Effector memory CD8-positive, alpha-beta T cell (primary cell): ENCODE data around the gene IL20RA.

Experiments
- ATAC-seq: fragments of 150-1000 bp; cut with Tn5 transposase; replicated peaks from 2 replicates; pipeline ENCODE4 v1.10.0; 2021; ENCODE audit warnings: mild to moderate bottlenecking, moderate library complexity
- DNase-seq, 3 experiments: peaks; one replicate each; pipeline ENCODE4 v3.0.0; 2021
- H3K27ac Mint-ChIP-seq, 2 donors: one replicate each; pipeline ENCODE4 v1.8.0; 2022; ENCODE audit warnings: mild to moderate bottlenecking in 2 of 2, mixed read lengths in 2 of 2, moderate library complexity in 2 of 2
- H3K27me3 Mint-ChIP-seq, 2 donors: one replicate each; pipeline ENCODE4 v1.8.0; 2022; ENCODE audit warnings: mixed read lengths in 2 of 2
- H3K36me3 Mint-ChIP-seq: one replicate; pipeline ENCODE4 v1.8.0; 2022; ENCODE audit warnings: mild to moderate bottlenecking, moderate library complexity, mixed read lengths; ENCODE audit not compliant: insufficient read depth
- H3K4me1 Mint-ChIP-seq, 2 donors: one replicate each; pipeline ENCODE4 v1.8.0; 2022; ENCODE audit warnings: low read depth in 2 of 2, mixed read lengths in 2 of 2
- H3K4me3 Mint-ChIP-seq, 2 donors: one replicate each; pipeline ENCODE4 v1.8.0; 2022; ENCODE audit warnings: mild to moderate bottlenecking in 2 of 2, mixed read lengths in 2 of 2, moderate library complexity in 2 of 2
- H3K9me3 Mint-ChIP-seq, 2 donors: one replicate each; pipeline ENCODE4 v1.8.0; 2022; ENCODE audit warnings: mixed read lengths in 2 of 2

The IL20RA gene

DNA sequence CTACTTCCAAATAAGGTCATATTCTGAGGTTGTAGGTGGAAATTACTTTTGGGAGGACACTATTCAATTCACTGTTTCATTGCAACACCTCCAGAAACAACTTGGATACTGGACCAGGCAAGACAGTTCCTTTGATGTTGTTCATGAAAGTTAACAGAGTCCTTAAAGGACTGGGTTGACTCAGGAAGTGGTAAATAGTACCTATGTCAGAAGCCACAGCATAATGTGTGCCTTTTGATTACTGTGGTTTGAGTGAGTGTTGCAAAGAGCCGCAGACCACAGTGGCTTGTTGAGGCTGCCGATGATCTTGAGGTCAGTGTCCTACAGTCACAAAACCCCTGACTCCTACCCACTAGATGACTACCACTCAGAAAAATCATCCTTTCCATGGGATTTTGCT, 10.9 kb downstream of the IL20RA start:
- Mint-ChIP-seq H3K27me3 (peaks cover 50 to 85% of the 10 kb centered on the region in 2 donors), H3K4me3 (peak overlapping the region; percentile 63 to 72)
- DNase-seq = peak; percentile 61 to 67 (median 65)

DNA sequence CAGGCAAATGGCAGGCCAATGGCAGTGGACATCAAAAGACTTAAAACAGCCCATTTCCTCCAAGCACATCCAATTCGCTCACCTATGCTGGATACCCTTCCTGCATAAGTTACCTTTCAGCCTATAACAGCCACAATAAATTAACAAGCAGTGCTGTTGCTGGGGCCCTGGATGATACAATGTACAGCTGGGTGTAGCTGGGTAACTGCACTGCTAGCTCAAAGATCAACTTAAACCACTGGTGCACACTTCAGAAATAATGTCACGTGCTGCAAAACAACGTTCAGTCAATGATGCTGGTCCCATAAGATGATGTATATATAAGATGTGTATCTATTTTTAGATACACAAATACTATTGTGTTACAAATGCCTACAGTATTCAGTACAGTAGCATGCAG, 13.6 kb downstream of the IL20RA start:
- Mint-ChIP-seq H3K27me3 (peaks cover 61 to 79% of the 10 kb centered on the region in 2 donors), H3K4me1 (peaks cover 11 to 15% of the 10 kb centered on the region in 2 donors), H3K9me3 (no peaks in the 10 kb centered on the region), H3K4me3 (no peak overlapping the region), H3K27ac (no peak overlapping the region), H3K36me3 (peaks cover 10% of the 10 kb centered on the region)
- ATAC-seq = no peak
- no peak for DNase-seq

More for the DNA sequence above, 10.9 kb downstream of the IL20RA start:
- H3K9me3 Mint-ChIP-seq = no peaks in the 10 kb centered on the region
- H3K27ac Mint-ChIP-seq = peak overlapping the region; percentile 68 to 82
- ATAC-seq = peak; percentile 99
- peaks cover 10% of the 10 kb centered on the region for H3K36me3 Mint-ChIP-seq
- peaks cover 15 to 21% of the 10 kb centered on the region in 2 donors for H3K4me1 Mint-ChIP-seq

DNA sequence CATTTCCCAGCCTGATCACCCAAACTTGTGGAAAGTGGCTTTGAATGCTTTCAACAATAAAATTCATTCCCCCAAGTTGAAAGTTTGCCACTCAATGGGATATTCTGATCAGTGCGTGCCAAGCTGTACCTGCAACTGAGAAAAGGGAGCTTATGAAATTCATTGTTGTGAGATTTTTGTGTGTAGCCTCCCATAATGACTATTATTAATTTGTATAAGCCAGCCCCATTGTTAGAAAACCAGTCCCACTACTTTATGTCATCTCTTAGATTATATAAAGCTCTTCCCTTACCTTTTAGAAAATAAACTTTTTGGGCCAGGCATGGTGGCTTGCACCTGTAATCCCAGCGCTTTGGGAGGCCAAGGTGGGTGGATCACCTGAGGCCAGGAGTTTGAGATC, 15.9 kb downstream of the IL20RA start:
- DNase-seq (no peak), ATAC-seq (no peak)
- Mint-ChIP-seq H3K27me3 (peaks cover 66 to 80% of the 10 kb centered on the region in 2 donors), H3K4me1 (peaks cover 17 to 24% of the 10 kb centered on the region in 2 donors), H3K27ac (no peak overlapping the region), H3K4me3 (no peak overlapping the region), H3K9me3 (no peaks in the 10 kb centered on the region), H3K36me3 (peaks cover 7% of the 10 kb centered on the region)

DNA sequence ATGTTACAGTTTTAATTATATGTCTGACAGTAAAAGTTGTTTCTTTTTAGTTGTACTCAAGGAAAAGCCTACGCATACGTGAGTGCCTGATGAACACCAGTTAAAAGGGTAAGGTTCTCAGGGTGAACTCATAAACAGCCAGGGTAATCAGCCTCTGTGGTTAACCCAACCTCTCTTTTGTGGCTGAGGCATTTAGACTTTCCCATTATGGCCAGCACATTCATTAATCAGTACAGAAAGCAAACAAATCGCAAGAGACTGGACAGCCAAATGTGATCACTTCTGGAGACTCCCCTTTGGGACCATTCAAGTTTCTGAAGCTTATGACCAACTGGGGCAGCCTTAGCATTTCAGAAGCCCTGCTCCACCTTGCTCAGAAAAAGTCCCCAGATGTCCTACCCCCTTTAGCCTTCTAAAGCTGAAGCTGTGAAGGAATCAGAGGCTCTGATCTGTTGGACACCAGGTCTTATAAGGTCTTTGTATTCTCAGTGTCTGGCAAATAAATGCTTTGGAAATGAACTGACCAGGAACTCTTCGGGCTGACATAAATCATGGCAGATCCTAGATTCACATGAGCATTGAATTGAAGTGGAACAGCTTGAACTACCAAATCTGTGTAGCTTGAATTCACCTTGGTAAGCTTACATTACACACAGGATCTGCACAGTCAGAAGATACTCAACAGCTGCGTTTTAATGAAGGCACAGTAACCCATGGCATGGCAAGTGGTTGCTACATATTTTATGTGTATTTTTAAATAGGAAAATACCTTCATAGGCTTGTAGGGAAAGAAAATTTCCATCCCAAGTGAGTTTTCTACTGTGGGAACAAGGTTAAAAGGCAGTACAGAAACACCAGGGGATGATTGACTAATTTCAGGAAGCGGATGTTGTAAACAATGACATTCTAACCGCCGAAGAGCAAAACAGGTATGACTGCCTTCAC, 18.7 kb downstream of the IL20RA start:
- DNase-seq = no peak
- no peaks in the 10 kb centered on the region for H3K9me3 Mint-ChIP-seq
- H3K4me1 Mint-ChIP-seq = peaks cover 8 to 14% of the 10 kb centered on the region in 2 donors
- ATAC-seq = peak; percentile 68
- H3K27me3 Mint-ChIP-seq = peaks cover 70 to 71% of the 10 kb centered on the region in 2 donors
- no peaks in the 10 kb centered on the region for H3K36me3 Mint-ChIP-seq
- no peak overlapping the region for H3K27ac Mint-ChIP-seq
- no peak overlapping the region for H3K4me3 Mint-ChIP-seq

DNA sequence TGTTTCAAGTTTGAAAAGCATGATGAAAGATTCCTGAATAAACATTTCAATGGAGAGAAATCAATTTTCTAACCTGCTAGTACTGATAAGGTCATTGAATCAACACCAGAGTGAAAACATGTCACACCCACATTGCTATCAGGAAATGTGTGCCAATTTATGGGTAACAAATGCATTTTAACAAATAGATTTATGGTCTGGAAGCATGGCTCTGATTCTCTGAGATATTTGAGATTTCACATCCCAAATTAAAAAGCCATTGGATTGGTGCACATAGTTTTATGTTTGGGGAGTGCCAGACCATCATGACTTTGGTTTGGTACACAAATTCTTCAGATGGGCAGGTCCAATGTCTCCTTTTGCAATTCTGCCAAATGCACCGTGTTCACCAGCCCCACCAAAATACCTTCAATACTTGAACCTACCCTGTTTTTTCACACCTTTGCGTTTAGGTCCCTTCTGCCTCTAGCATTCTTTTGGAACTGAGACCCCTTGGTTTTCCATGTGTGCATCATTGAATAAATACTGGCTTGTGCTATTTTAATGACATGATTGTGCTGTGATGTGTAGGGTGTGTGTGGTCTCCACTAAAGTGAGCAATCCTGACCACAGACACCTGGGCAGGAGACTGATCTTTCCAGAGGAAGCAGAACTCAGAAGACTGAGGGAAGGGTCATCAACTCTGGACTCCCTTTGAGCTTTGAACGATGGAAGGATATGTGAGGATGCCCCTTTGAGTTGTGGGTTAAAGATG, 20.4 kb downstream of the IL20RA start:
- Mint-ChIP-seq H3K27ac (no peak overlapping the region), H3K4me3 (no peak overlapping the region), H3K36me3 (no peaks in the 10 kb centered on the region), H3K27me3 (peaks cover 64 to 75% of the 10 kb centered on the region in 2 donors), H3K4me1 (peaks cover 8 to 14% of the 10 kb centered on the region in 2 donors), H3K9me3 (no peaks in the 10 kb centered on the region)
- DNase-seq (no peak), ATAC-seq (no peak)

DNA sequence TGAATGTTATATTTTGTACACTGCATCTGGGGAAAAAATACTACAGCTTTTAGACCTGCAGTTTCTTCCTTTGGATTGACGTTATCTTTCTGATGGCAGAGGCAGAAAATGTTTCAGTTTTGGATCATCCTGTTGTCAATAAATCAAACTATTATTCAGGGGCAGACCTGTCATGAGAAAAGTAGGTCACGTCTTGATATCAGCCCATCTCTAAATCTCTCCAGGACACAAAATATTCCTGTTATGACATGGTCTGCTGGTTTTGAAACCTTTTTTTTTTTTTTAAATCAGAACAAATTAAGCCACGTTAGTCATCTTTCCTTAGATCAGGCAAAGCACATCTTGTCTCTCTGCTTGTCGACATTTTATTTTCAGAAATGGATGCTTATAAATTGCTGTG, 24.0 kb downstream of the IL20RA start:
- no peak overlapping the region for H3K27ac Mint-ChIP-seq
- H3K4me3 Mint-ChIP-seq = no peak overlapping the region
- no peak for DNase-seq
- H3K36me3 Mint-ChIP-seq = no peaks in the 10 kb centered on the region
- H3K9me3 Mint-ChIP-seq = no peaks in the 10 kb centered on the region
- H3K4me1 Mint-ChIP-seq = peaks cover 8 to 14% of the 10 kb centered on the region in 2 donors
- no peak for ATAC-seq
- peaks cover 59 to 65% of the 10 kb centered on the region in 2 donors for H3K27me3 Mint-ChIP-seq

DNA sequence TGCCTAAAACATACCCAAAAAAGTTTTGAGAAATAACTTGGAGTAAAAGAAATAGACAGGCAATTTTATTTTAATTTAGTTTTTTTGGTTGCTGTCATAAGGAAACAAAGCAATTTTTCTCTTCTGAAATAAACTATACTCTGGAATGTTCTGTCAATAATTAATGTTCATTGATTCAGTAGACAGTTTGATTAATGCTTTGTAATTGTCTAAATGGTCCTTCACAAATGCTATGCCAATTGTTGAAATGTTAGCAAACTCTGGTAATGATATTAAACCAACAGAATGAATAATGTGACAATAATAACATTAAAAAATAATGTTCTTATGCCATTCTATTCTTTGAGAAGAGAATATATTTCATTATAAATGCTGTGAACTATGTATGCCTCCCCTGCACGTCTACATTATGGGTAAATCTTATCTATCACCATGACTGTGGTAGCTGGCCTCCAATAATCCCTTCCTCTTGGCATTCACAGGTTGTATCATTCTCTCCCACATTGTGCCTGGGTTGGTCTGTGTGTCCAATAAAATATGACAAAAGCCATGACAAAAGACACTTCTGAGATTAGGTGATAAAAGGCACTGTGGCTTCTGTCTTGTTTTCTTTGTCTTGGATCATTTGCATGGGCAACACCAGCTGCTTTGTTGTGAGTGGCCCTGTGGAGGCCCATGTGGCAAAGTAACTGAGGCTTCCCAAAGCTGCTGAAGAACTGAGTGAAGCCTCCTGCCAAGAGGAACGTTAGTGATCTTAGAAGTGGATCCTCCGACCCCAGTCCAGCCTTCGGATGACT, 25.1 kb downstream of the IL20RA start:
- DNase-seq = no peak
- H3K4me1 Mint-ChIP-seq = peaks cover 0 to 5% of the 10 kb centered on the region in 2 donors
- H3K27ac Mint-ChIP-seq = no peak overlapping the region
- no peaks in the 10 kb centered on the region for H3K9me3 Mint-ChIP-seq
- H3K36me3 Mint-ChIP-seq = peaks cover 4% of the 10 kb centered on the region
- H3K4me3 Mint-ChIP-seq = no peak overlapping the region
- peaks cover 62 to 67% of the 10 kb centered on the region in 2 donors for H3K27me3 Mint-ChIP-seq
- no peak for ATAC-seq

DNA sequence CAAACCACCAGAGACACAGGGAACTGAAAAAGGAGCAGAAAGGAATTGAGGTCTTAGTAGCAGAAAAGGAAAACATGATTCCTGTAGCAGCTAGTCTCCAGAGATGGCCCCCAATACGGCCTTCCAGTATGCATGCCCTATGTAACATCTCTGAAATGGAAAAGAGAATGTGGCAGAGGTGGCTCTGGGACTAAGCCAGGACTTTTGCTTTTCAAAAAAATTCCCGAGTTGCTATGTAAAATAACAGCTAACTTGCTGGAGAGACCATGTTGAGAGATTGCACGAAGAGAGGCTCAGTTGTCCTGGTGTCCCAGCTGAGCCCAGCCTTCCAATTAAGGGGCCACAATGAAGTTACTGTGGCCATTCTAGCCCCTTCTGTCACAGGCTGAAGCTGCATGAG, 27.7 kb downstream of the IL20RA start:
- no peak for ATAC-seq
- H3K27ac Mint-ChIP-seq = no peak overlapping the region
- H3K36me3 Mint-ChIP-seq = peaks cover 4% of the 10 kb centered on the region
- no peaks in the 10 kb centered on the region for H3K9me3 Mint-ChIP-seq
- no peak overlapping the region for H3K4me3 Mint-ChIP-seq
- peaks cover 64 to 72% of the 10 kb centered on the region in 2 donors for H3K27me3 Mint-ChIP-seq
- DNase-seq = no peak
- no peaks in the 10 kb centered on the region for H3K4me1 Mint-ChIP-seq

DNA sequence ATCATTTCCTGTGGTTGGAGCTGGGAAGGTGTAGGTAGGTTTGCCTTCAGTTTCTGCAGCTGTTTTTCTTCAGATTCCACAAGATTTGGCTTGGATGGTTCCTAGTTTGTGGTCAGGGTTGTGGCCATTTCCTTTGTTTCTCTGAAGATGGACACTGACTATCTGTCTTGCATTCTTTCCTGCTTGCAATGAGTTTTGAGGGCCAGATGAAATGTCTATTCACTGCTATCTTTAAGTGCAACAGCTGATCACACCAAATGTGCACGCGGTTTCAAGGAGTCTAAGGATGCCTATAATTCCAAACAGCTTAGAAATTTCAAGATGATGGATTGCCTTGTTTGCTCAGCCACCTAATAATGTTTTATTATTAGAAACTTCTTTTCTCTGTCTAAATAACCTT, 28.4 kb downstream of the IL20RA start:
- Mint-ChIP-seq H3K4me1 (no peaks in the 10 kb centered on the region), H3K36me3 (peaks cover 4% of the 10 kb centered on the region), H3K9me3 (no peaks in the 10 kb centered on the region), H3K4me3 (no peak overlapping the region), H3K27ac (no peak overlapping the region), H3K27me3 (peaks cover 70 to 73% of the 10 kb centered on the region in 2 donors)
- ATAC-seq = no peak
- DNase-seq = no peak

DNA sequence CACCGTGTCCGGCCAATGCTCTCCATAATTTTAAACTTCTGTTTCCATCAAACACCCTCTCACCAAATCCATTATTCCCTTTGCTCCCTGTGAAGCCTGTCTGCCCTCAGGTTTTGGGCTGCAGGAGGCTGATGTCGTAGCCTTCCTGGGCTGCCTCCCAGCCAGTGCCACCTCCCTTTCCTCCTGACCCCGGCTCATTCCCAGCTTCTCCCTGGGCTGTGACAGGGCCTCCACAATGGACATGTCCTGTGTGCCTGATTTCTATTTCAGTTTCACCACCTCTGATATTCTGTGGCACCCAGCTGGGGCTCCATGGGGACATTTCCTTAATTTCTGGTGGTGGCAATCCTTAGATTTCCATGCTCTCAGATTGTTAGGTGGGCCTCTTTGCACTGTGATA, 28.8 kb downstream of the IL20RA start:
- no peak for ATAC-seq
- H3K27ac Mint-ChIP-seq = no peak overlapping the region
- DNase-seq = no peak
- H3K4me3 Mint-ChIP-seq = no peak overlapping the region
- no peaks in the 10 kb centered on the region for H3K9me3 Mint-ChIP-seq
- no peaks in the 10 kb centered on the region for H3K4me1 Mint-ChIP-seq
- peaks cover 4% of the 10 kb centered on the region for H3K36me3 Mint-ChIP-seq
- H3K27me3 Mint-ChIP-seq = peaks cover 70 to 73% of the 10 kb centered on the region in 2 donors

DNA sequence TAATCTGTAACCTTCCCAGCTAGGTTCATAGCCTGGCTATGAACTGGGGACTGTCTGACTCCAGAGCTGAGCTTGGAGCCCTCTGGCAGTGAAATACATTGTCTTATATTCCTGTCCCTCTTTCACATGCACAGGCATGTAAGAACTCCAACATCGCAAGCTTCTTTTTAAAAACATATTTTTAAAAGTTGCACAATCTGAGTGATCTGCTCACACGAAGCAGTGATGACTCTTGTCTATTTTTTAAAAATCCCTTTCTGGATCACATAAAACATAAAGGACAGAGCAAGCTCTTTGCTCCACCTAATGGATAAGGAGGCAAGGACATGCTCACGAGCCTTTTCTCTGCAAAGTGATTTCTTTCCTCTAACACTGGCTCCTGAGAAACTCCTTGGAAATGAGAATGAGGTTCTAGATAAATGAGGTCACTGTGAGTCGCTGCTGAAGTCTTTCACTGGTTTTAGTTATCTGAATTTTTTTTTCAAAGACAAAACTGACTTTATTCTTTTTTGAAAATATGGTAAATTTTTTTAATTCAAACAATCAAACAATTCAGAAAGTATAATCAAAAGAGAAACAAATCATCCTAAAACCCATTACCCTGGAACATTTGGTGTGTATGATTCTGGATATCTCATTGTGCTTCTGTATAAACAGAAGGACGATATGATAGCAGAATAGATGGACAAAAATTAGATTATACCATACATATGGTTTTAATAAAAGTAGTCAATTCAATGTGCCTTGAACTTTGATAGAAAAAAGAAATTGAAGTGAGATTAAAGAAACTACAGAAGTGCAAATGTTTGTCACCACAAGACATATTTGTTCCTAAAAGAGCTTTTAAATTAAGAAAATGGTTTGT, 30.8 kb downstream of the IL20RA start:
- ATAC-seq (no peak), DNase-seq (no peak)
- Mint-ChIP-seq H3K4me1 (no peaks in the 10 kb centered on the region), H3K27ac (no peak overlapping the region), H3K27me3 (peaks cover 64 to 66% of the 10 kb centered on the region in 2 donors), H3K4me3 (no peak overlapping the region), H3K9me3 (no peaks in the 10 kb centered on the region), H3K36me3 (peaks cover 4% of the 10 kb centered on the region)

DNA sequence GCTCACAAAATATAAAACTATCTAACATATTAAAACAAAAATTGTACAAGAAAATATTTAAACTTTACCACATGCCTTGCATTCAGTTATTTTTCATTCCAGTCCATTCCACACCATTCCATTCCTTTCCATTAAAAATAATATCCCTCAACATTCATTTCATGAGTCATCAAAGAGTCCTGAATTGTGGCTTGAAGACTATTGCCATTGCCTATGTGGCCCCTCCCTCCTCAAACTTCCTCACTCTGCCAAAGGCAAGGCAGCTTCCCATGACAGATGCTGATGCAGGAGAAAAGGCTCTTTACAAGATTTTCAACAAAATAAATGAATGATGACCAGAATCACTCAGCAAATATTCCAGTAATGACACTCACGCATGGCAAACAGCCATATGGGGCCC, 31.7 kb downstream of the IL20RA start:
- DNase-seq (no peak), ATAC-seq (no peak)
- peaks cover 69 to 73% of the 10 kb centered on the region in 2 donors for H3K27me3 Mint-ChIP-seq
- H3K27ac Mint-ChIP-seq = no peak overlapping the region
- no peaks in the 10 kb centered on the region for H3K4me1 Mint-ChIP-seq
- no peaks in the 10 kb centered on the region for H3K9me3 Mint-ChIP-seq
- H3K36me3 Mint-ChIP-seq = peaks cover 4% of the 10 kb centered on the region
- no peak overlapping the region for H3K4me3 Mint-ChIP-seq
